HAP-1 (cell line): ENCODE results near the gene ZNF212.
"Not testable (repeated sequence)": the region's sequence is repeated elsewhere in the genome, so short reads cannot be mapped to it uniquely, and the experiment has no call there.

Experiments used
- DNase-seq, 2 experiments: peaks; one replicate each; pipeline ENCODE4 v3.0.0-alpha.2; 2016 to 2020; ENCODE audit warnings: low spot score in 2 of 2
- H3K27me3 ChIP-seq: fragments of 250-450 bp; sonication (Bioruptor Pico); 2 replicates; pipeline ENCODE4 v1.5.1; 2020; ENCODE audit warnings: low read depth, mild to moderate bottlenecking, moderate library complexity
- H3K36me3 ChIP-seq: fragments of 250-450 bp; sonication (Bioruptor Pico); replicated peaks from 2 replicates; pipeline ENCODE4 v1.5.1; 2020; ENCODE audit warnings: mild to moderate bottlenecking
- H3K4me1 ChIP-seq: fragments of 250-450 bp; sonication (Bioruptor Pico); 2 replicates; pipeline ENCODE4 v1.5.1; 2020; ENCODE audit warnings: mild to moderate bottlenecking
- H3K4me3 ChIP-seq: fragments of 250-450 bp; sonication (Bioruptor Pico); 2 replicates; pipeline ENCODE4 v1.5.1; 2020; ENCODE audit warnings: mild to moderate bottlenecking, moderate library complexity
- H3K9me3 ChIP-seq: fragments of 250-450 bp; sonication (Bioruptor Pico); 2 replicates; pipeline ENCODE4 v1.5.1; 2020; ENCODE audit warnings: mild to moderate bottlenecking, moderate library complexity
- in situ Hi-C: fragments of 300-500 bp; cut with MboI; formaldehyde crosslinking; loops from 3 replicates; pipeline ENCODE4 v1.14.3; 2020; ENCODE audit warnings: low sequenced_read_pairs, inconsistent platforms, mixed read lengths

ZNF212 gene

GRCh38 chr7:149226840-149227494 is 12.5 kb upstream of the ZNF212 start:
- in situ Hi-C loops: no loop called here
- no peaks in the 10 kb centered on the region for H3K9me3 ChIP-seq
- no peaks in the 10 kb centered on the region for H3K4me1 ChIP-seq
- H3K4me3 ChIP-seq: no peak overlapping the region
- H3K27me3 ChIP-seq: no peaks in the 10 kb centered on the region
- peaks cover 12% of the 10 kb centered on the region for H3K36me3 ChIP-seq
- no peak for DNase-seq

GRCh38 chr7:149228831-149229471 is 10.5 kb upstream of the ZNF212 start:
- no peak for DNase-seq
- in situ Hi-C loops: no loop called here
- no peaks in the 10 kb centered on the region for H3K27me3 ChIP-seq
- H3K9me3 ChIP-seq: no peaks in the 10 kb centered on the region
- no peaks in the 10 kb centered on the region for H3K4me1 ChIP-seq
- H3K4me3 ChIP-seq: no peak overlapping the region
- peaks cover 12% of the 10 kb centered on the region for H3K36me3 ChIP-seq

- H3K4me1 ChIP-seq: no peaks in the 10 kb centered on the region
- peaks cover 8% of the 10 kb centered on the region for H3K36me3 ChIP-seq
- H3K9me3 ChIP-seq: no peaks in the 10 kb centered on the region
- in situ Hi-C loops: no loop called here
- H3K27me3 ChIP-seq: no peaks in the 10 kb centered on the region
- no peak for DNase-seq
- no peak overlapping the region for H3K4me3 ChIP-seq
Observed at GRCh38 chr7:149229526-149229925, 9.9 kb upstream of the ZNF212 start.

- H3K4me1 ChIP-seq: no peaks in the 10 kb centered on the region
- no peaks in the 10 kb centered on the region for H3K27me3 ChIP-seq
- no peaks in the 10 kb centered on the region for H3K9me3 ChIP-seq
- H3K4me3 ChIP-seq: no peak overlapping the region
- in situ Hi-C loops: no loop called here
- H3K36me3 ChIP-seq: no peaks in the 10 kb centered on the region
- no peak for DNase-seq
Observed at GRCh38 chr7:149232362-149232761, 7.1 kb upstream of the ZNF212 start.

GRCh38 chr7:149233655-149234204 is 5.7 kb upstream of the ZNF212 start:
- H3K36me3 ChIP-seq, DNase-seq, H3K4me1 ChIP-seq, H3K27me3 ChIP-seq, H3K9me3 ChIP-seq, in situ Hi-C loops, H3K4me3 ChIP-seq: not testable (repeated sequence)

GRCh38 chr7:149237502-149237901 is 1.9 kb upstream of the ZNF212 start:
- no peaks in the 10 kb centered on the region for H3K9me3 ChIP-seq
- in situ Hi-C loops: no loop called here
- no peaks in the 10 kb centered on the region; the same call in 1 of the 2 replicates for H3K36me3 ChIP-seq
- no peak for DNase-seq
- H3K27me3 ChIP-seq: no peaks in the 10 kb centered on the region
- no peak overlapping the region for H3K4me3 ChIP-seq
- peaks cover 11% of the 10 kb centered on the region for H3K4me1 ChIP-seq

- Histone ChIP-seq H3K36me3 (no peaks in the 10 kb centered on the region; the same call in 1 of the 2 replicates), H3K4me3 (no peak overlapping the region), H3K9me3 (no peaks in the 10 kb centered on the region), H3K4me1 (peaks cover 11% of the 10 kb centered on the region), H3K27me3 (no peaks in the 10 kb centered on the region)
- in situ Hi-C loops: no loop called here
- DNase-seq: no peak
Observed at GRCh38 chr7:149238051-149238450, 1.4 kb upstream of the ZNF212 start.

GRCh38 chr7:149240637-149241036 is 1.2 kb downstream of the ZNF212 start:
- H3K4me3 ChIP-seq: peak overlapping the region; percentile 99
- H3K27me3 ChIP-seq: no peaks in the 10 kb centered on the region
- DNase-seq: no peak
- no peaks in the 10 kb centered on the region for H3K9me3 ChIP-seq
- H3K4me1 ChIP-seq: peaks cover 11% of the 10 kb centered on the region
- in situ Hi-C loops: no loop called here
- no peaks in the 10 kb centered on the region; the same call in 1 of the 2 replicates for H3K36me3 ChIP-seq

GRCh38 chr7:149241696-149242095 is 2.2 kb downstream of the ZNF212 start:
- in situ Hi-C loops: no loop called here
- Histone ChIP-seq H3K9me3 (no peaks in the 10 kb centered on the region), H3K4me3 (no peak overlapping the region), H3K36me3 (no peaks in the 10 kb centered on the region; the same call in 1 of the 2 replicates), H3K27me3 (no peaks in the 10 kb centered on the region), H3K4me1 (peaks cover 11% of the 10 kb centered on the region)
- no peak for DNase-seq

GRCh38 chr7:149245244-149245643 is 5.8 kb downstream of the ZNF212 start:
- peaks cover 6% of the 10 kb centered on the region; the same call in 1 of the 2 replicates for H3K4me1 ChIP-seq
- no peaks in the 10 kb centered on the region for H3K27me3 ChIP-seq
- DNase-seq: no peak
- H3K4me3 ChIP-seq: no peak overlapping the region
- no peaks in the 10 kb centered on the region for H3K36me3 ChIP-seq
- in situ Hi-C loops: no loop called here
- H3K9me3 ChIP-seq: no peaks in the 10 kb centered on the region

- DNase-seq: no peak
- in situ Hi-C loops: no loop called here
- Histone ChIP-seq H3K4me1 (peaks cover 1% of the 10 kb centered on the region; the same call in 1 of the 2 replicates), H3K4me3 (no peak overlapping the region), H3K9me3 (no peaks in the 10 kb centered on the region), H3K36me3 (0 out of 2 replicates have a peak, but pooled peaks cover 3% of the 10 kb centered on the region), H3K27me3 (no peaks in the 10 kb centered on the region)
Observed at GRCh38 chr7:149245744-149246143, 6.3 kb downstream of the ZNF212 start.

GRCh38 chr7:149248777-149249176 is 9.3 kb downstream of the ZNF212 start:
- H3K36me3 ChIP-seq: peaks cover 24% of the 10 kb centered on the region
- no peaks in the 10 kb centered on the region for H3K4me1 ChIP-seq
- no peaks in the 10 kb centered on the region for H3K9me3 ChIP-seq
- H3K4me3 ChIP-seq: no peak overlapping the region
- in situ Hi-C loops: no loop called here
- DNase-seq: no peak
- no peaks in the 10 kb centered on the region for H3K27me3 ChIP-seq

GRCh38 chr7:149250151-149250550 is 10.7 kb downstream of the ZNF212 start:
- H3K27me3 ChIP-seq, in situ Hi-C loops, H3K4me1 ChIP-seq, DNase-seq, H3K9me3 ChIP-seq, H3K4me3 ChIP-seq: not testable (repeated sequence)
- peaks cover 36% of the 10 kb centered on the region for H3K36me3 ChIP-seq

GRCh38 chr7:149251518-149251917 is 12.1 kb downstream of the ZNF212 start:
- H3K36me3 ChIP-seq: peaks cover 36% of the 10 kb centered on the region
- H3K27me3 ChIP-seq, H3K9me3 ChIP-seq, H3K4me3 ChIP-seq, H3K4me1 ChIP-seq, DNase-seq, in situ Hi-C loops: not testable (repeated sequence)
